ENCODE data around the gene WIPF1.

The WIPF1 gene

DNA sequence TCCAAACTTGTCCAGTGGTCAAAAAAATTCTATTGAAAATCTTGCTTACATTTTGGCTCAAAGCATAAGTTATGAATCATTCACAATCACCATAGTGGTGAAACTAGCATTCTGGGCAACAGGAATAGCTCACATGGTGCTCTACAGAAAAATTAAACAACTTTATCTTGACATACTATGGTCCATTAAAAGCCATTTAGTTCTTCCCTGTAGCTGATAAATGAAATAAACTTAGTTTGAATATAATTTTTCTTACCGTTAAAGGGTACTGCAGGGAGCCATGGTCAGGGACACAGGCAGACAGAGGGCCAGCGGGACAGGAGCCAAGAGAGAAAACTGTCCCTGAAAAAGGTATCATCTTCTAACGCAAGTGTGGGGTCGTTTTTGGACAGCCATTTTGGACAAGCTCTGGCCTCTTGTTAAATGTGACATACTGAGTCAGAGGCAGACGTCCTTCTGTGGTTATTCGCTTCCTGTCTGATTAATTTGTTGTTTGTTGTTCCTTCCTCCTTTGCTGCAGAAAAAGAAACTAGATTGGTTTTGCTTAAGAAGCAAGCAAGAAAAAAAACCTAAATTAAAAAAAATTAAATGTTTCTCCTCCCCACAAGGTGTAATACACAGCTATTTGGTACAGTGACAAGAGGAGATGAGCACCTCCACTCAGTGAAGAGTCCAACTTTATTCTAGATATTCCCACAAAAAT lies at the start of gene WIPF1:
WIPF1 (minus strand) TSS at position 460 of the 703 bp plus-strand sequence. CDS start 12,231 bp downstream, outside the sequence.
- H3K4me1 ChIP-seq, result peaks cover 0 to 68% (median 27%) of the 10 kb centered on the region in 4 donors
- DNase-seq, result no peak
- H3K27ac ChIP-seq, result peak within 1 kb of the TSS; percentile 49 to 58
- TF ChIP-seq, protein P1, sequence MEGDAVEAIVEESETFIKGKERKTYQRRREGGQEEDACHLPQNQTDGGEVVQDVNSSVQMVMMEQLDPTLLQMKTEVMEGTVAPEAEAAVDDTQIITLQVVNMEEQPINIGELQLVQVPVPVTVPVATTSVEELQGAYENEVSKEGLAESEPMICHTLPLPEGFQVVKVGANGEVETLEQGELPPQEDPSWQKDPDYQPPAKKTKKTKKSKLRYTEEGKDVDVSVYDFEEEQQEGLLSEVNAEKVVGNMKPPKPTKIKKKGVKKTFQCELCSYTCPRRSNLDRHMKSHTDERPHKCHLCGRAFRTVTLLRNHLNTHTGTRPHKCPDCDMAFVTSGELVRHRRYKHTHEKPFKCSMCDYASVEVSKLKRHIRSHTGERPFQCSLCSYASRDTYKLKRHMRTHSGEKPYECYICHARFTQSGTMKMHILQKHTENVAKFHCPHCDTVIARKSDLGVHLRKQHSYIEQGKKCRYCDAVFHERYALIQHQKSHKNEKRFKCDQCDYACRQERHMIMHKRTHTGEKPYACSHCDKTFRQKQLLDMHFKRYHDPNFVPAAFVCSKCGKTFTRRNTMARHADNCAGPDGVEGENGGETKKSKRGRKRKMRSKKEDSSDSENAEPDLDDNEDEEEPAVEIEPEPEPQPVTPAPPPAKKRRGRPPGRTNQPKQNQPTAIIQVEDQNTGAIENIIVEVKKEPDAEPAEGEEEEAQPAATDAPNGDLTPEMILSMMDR (IDR thresholded peaks at IDR 0.05), result no peak
- H3K36me3 ChIP-seq, result no peaks in the 10 kb centered on the region
- no peaks in the 10 kb centered on the region for H3K27me3 ChIP-seq
- intact Hi-C loops (cut with DNase I; ENCODE audit: low total_unique reads), result no loop called here
- peak within 1 kb of the TSS; percentile 12 for H3K4me3 ChIP-seq
- H3K9me3 ChIP-seq, result no peaks in the 10 kb centered on the region

DNA sequence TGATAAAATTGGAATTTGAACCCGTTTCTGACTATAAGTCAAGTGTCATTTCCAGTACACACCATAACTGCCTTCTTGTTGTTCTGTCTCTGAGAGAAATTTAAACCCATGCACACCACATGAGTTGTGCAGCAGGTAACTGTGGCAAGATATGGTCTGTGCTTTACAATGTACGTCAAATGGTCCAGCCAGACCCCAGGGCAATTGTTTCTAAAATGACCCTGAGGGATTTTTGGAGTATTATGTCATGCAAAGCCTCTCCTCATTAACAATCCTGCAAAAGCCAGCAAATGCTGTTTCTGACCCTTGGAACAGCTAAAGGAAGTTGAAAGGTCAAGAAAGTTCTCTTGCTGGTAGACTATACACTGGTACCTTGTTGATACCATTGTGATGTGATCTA lies 47.7 kb upstream of the WIPF1 start:
- TF ChIP-seq, protein P1 (IDR thresholded peaks at IDR 0.05), result no peak
- no peak overlapping the region for H3K27ac ChIP-seq
- intact Hi-C loops (cut with DNase I; ENCODE audit: low total_unique reads), result no loop called here

DNA sequence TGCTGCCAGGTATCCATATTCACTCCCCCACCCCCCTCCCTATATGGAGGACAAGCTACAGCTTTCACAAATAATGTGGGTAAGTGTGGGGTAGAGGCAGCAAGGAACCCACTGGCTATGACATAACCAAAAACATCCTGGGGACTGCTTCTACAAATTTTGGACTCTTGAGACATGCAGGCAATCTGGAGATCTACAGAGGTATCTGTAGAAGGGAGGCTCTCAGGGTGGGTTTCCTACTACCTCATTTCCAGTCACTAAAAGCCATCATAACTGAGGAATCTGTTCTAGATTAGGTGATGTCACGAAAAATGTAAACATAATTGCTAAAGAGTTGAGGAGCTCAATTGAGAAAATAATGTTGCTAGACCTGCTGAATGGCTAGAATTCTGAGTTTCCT lies 46.8 kb upstream of the WIPF1 start:
- TF ChIP-seq, protein P1 (IDR thresholded peaks at IDR 0.05), result no peak
- no peak for DNase-seq
- intact Hi-C loops (cut with DNase I; ENCODE audit: low total_unique reads), result no loop called here
- peaks cover 0 to 10% (median 0%) of the 10 kb centered on the region in 4 donors for H3K4me1 ChIP-seq
- H3K27ac ChIP-seq, result no peak overlapping the region
- peaks cover 0 to 10% (median 0%) of the 10 kb centered on the region in 3 donors for H3K9me3 ChIP-seq
- no peaks in the 10 kb centered on the region for H3K27me3 ChIP-seq
- no peak overlapping the region for H3K4me3 ChIP-seq
- peaks cover 0 to 6% (median 0%) of the 10 kb centered on the region in 3 donors for H3K36me3 ChIP-seq

More for the DNA sequence above, 47.7 kb upstream of the WIPF1 start:
- H3K9me3 ChIP-seq, result peaks cover 0 to 14% (median 0%) of the 10 kb centered on the region in 3 donors
- DNase-seq, result no peak
- H3K36me3 ChIP-seq, result peaks cover 0 to 6% (median 0%) of the 10 kb centered on the region in 3 donors
- H3K4me1 ChIP-seq, result peaks cover 0 to 8% (median 0%) of the 10 kb centered on the region in 4 donors
- H3K4me3 ChIP-seq, result no peak overlapping the region
- no peaks in the 10 kb centered on the region for H3K27me3 ChIP-seq

- no peak for DNase-seq
- TF ChIP-seq, protein P1 (IDR thresholded peaks at IDR 0.05), result no peak
- Histone ChIP-seq H3K27ac (no peak overlapping the region), H3K36me3 (no peaks in the 10 kb centered on the region), H3K4me3 (no peak overlapping the region), H3K27me3 (no peaks in the 10 kb centered on the region), H3K4me1 (peaks cover 0 to 13% (median 0%) of the 10 kb centered on the region in 4 donors), H3K9me3 (no peaks in the 10 kb centered on the region)
- intact Hi-C loops (cut with DNase I; ENCODE audit: low total_unique reads), result no loop called here
These were observed 45.8 kb upstream of the WIPF1 start for GRCh38 chr2:174643356-174643755.

GRCh38 chr2:174641168-174641567 lies 43.6 kb upstream of the WIPF1 start:
- DNase-seq, result no peak
- Histone ChIP-seq H3K4me3 (no peak overlapping the region), H3K4me1 (peaks cover 0 to 32% (median 5%) of the 10 kb centered on the region in 4 donors), H3K36me3 (no peaks in the 10 kb centered on the region), H3K27me3 (no peaks in the 10 kb centered on the region), H3K9me3 (no peaks in the 10 kb centered on the region), H3K27ac (no peak overlapping the region)
- TF ChIP-seq, protein P1 (IDR thresholded peaks at IDR 0.05), result no peak
- intact Hi-C loops (cut with DNase I; ENCODE audit: low total_unique reads), result no loop called here
